GM12801 (cell line): ENCODE measurements around the gene FOXI1.

Experiments
- TF ChIP-seq, protein P1 (sequence below): IDR thresholded peaks from one replicate; pipeline ENCODE4 v1.5.1; 2011; ENCODE audit warnings: control low read depth; ENCODE audit not compliant: insufficient read length; ENCODE audit errors: extremely low read depth

The FOXI1 gene

DNA sequence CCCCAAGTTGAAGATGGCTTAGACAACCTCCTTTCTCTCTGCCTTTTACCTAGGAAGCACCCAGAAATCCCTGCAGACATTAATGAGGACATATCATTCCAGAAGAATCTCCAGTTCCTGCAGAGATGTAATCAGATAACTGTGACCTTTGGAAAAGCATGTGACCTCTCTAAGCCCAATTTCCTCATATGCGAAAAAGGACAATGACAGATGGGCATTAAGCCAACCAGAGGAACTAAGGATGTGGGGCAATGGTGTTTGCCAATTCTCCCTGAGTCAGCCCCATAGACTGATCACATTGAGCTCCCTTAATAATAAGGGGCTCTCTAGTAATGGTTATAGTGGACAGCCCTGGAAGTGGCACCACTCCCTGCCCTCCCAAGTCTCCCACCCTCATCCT, 10.1 kb upstream of the FOXI1 start:
- TF ChIP-seq, protein P1, sequence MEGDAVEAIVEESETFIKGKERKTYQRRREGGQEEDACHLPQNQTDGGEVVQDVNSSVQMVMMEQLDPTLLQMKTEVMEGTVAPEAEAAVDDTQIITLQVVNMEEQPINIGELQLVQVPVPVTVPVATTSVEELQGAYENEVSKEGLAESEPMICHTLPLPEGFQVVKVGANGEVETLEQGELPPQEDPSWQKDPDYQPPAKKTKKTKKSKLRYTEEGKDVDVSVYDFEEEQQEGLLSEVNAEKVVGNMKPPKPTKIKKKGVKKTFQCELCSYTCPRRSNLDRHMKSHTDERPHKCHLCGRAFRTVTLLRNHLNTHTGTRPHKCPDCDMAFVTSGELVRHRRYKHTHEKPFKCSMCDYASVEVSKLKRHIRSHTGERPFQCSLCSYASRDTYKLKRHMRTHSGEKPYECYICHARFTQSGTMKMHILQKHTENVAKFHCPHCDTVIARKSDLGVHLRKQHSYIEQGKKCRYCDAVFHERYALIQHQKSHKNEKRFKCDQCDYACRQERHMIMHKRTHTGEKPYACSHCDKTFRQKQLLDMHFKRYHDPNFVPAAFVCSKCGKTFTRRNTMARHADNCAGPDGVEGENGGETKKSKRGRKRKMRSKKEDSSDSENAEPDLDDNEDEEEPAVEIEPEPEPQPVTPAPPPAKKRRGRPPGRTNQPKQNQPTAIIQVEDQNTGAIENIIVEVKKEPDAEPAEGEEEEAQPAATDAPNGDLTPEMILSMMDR, result no peak

DNA sequence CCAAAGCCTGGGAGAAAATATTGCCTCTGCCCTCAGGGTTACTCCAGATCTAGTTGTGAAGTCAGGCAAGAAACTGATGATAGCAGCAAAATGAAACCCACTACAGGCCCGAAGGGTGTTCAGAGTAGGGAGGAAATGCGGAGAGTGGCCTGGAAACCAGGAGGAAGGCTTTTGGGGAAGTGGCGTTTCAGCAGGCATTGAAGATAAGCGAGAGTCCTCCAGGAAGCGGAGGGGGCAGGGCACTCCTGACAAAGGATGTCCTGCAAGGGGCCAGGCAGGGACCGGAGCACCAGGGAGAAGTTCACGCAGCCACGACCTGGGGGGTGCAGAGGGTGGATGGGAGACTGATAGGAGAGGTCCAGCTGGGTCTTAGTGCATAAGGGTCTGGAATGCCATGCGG, 7.8 kb upstream of the FOXI1 start:
- TF ChIP-seq, protein P1, result no peak

DNA sequence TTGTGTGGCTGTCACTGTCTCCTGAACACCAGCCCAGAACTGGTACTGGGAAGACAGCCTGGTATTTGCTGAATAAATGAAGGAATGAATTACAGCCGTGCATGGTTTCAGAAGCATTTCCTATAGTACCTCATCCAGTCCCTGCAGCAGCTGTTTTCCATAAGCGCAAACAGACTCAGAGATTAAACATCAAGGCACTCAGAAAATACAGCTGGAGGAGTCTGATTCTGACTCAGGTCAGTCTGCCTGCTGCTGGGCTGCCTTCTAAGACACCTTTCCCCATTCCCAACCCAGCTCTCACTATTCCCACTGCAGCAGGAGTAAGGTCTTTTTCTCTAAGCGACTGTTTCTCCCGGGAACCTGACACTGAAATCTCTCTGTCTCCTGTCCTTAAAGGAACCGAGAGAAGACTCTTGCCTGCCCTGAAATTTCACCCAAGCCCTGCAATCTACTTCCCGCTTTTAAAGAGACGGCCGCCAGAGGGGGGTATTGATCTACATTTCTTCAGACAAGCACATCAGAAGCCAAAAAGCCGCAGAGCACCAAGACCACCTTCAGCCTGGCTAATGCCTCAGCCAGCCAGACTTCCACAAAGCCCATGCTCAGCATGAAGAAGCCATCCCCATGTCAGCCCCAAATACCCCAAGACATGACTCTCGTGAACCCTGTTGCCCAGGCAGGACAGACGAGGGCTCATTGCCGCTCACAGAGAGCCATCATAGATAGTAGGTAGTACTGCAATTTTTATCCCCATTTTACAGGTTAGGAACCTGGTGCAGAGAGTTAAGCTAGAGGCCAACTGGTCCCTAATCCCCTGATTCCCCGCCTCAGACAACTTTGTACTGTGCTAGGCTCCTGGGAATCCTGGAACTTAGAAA, 5.4 kb upstream of the FOXI1 start:
- TF ChIP-seq, protein P1, result no peak

DNA sequence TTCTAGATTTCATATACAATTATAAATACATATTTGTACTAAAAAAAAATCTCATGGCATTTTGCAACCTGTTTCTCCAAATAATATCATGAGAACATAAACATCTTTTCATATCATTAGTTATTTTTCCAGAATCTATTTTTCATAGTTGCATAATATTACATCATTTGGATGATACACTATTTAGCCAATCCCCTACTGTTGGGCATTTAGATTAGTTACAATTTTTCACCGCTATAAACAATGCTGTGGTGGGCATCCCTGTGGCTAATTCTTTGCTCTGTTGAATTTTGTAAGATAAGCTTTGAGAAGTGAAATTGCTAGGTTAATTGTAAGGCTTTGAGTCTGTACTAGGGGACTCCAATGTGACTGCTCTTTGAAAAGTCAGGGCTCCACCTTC, 2.2 kb upstream of the FOXI1 start:
- TF ChIP-seq, protein P1, result no peak

DNA sequence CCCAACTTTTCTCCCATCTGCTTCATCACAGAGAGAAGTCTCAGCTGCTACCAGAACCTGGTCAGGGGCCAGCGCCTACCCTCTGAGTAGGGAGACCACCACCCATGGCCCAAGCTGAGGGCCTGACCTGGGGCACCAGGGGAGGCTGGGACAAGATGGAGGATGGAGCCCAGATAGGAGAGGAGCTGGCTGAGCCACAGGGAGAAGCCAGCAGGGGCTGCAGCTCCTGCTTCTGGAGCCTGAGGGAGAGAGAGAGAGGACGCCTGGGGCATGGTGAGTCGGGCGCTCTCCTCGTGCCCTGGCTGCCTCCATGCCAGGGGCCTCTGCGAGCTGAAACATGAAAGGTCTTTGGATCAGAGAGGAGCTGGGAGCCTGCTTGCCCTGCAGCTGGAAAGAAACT, 1.4 kb upstream of the FOXI1 start:
- TF ChIP-seq, protein P1, result no peak

DNA sequence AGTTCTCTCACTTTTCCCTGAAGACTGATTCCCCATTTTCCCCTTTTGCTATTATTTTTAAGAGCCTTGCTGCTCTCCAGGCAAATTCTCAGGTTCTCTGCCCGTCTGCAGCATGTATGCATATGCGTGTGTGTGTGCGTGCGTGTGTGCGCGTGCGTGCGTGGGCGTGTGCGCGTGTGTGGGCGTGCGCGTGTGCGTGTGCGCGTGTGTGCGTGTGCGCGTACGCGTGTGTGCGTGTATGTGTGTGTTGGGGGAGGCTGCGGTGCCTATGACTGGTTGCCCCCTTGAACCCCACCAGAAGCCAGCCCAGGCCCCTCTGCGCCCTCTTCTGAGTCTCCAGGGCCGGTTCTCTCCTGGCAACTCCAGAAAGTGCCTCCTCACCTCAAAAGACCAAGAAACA, 987 bp upstream of the FOXI1 start:
- TF ChIP-seq, protein P1, result no peak

DNA sequence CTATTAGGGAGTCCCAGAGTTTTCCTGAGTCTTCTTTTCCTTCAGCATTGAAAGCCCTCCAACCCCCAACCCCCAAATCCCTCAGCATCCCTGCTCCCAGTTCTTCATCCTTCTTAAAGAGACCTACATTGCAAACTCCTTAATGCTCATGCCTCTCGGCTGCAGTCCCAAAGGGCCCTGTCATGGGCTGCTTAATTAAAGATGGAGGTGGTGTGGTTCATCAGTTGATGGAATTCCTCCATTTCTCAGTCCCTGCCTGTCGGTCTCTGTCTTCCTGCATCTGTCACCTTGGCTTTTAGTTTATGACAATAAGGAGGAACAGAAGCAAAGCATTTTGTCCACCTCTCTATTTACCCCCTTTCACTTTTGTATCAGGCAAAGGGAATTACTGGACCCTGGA, 2.0 kb downstream of the FOXI1 start:
- TF ChIP-seq, protein P1, result no peak
